ENCODE data around the gene AGRN. TPM values are rescaled to one million over a fixed set of nuclear protein-coding genes. Genes with fewer than 3 reads are reported as not detected.
"Not testable (repeated sequence)": the region's sequence is repeated elsewhere in the genome, so short reads cannot be mapped to it uniquely, and the experiment has no call there.

Gene AGRN
- 10 to 100 TPM; 12.1 to 12.5 TPM for total RNA-seq

DNA sequence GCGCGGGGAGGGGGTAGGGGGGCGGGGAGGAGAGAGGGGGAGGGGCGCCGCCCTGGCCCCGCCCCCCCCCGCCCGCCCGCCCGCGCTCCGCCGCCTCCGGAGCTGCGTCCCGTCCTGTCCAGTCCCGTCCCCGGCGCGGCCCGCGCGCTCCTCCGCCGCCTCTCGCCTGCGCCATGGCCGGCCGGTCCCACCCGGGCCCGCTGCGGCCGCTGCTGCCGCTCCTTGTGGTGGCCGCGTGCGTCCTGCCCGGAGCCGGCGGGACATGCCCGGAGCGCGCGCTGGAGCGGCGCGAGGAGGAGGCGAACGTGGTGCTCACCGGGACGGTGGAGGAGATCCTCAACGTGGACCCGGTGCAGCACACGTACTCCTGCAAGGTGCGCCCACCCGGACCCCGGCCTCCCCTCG is at the start of gene AGRN:
Gene AGRN (plus strand): TSS at position 121 of the 405 bp plus-strand sequence. CDS start 53 bp downstream, at position 174.
- POLR2A ChIA-PET, result no interaction called here

GRCh38 chr1:970242-970972 is 49.5 kb upstream of the AGRN start:
- POLR2A ChIA-PET, result no interaction called here
- CTCF ChIA-PET, result interaction anchor here (1.1 to 2.7 kb wide), 3 partner anchors 13 to 66 kb away, joined by 3 to 7 read pairs (median 3); no protein-coding TSS in a partner anchor

More for the DNA sequence above, at the start of gene AGRN:
- CTCF ChIA-PET, result interaction anchor here (1.0 to 4.4 kb wide), 6 partner anchors 12 to 271 kb away, joined by 3 to 13 read pairs (median 4); no protein-coding TSS in a partner anchor

DNA sequence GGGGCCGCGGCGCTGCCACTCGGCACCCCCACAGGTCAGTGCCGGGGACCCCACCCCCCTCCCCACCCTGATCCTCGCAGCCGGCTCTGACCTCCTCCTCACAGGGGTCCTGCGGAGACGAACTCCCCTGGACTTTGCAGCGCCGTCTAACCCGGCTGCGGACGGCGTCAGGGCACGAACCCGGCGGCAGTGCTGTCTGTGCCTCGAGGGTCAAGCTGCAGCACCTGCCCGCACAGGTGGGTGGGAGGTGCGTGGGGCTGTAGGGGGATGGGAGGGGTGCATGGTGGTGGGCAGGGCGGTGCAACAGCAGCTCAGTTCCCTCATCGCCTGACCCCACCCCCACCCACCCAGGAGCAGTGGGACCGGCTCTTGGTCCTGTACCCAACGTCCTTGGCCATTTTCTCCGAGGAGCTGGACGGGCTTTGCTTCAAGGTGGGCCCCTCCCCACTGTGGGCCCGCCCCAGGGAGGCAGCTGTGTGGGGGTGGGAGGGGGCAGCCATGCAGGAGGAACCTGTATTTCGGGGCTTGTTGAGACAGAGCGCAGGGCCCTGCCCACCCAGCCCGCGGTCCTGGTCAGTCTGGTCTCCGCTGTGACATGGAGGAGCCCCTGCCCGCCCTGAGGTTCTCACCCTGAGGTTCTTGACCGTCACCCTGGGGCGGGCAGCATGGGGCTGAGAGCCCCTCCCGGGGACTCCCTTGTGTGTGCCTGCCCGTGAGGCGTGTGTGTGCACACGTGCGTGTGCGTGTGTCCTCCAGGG is 48.8 kb upstream of the AGRN start:
- ChIA-PET POLR2A (no interaction called here), CTCF (interaction anchor here (1.1 to 2.7 kb wide), 3 partner anchors 13 to 66 kb away, joined by 3 to 7 read pairs (median 3); no protein-coding TSS in a partner anchor)

- ChIA-PET POLR2A (no interaction called here), CTCF (interaction anchor here (1.5 to 2.7 kb wide), 2 partner anchors 12 to 67 kb away, joined by 3 to 7 read pairs; no protein-coding TSS in a partner anchor)
Observed at GRCh38 chr1:971751-972506, 48.0 kb upstream of the AGRN start.

DNA sequence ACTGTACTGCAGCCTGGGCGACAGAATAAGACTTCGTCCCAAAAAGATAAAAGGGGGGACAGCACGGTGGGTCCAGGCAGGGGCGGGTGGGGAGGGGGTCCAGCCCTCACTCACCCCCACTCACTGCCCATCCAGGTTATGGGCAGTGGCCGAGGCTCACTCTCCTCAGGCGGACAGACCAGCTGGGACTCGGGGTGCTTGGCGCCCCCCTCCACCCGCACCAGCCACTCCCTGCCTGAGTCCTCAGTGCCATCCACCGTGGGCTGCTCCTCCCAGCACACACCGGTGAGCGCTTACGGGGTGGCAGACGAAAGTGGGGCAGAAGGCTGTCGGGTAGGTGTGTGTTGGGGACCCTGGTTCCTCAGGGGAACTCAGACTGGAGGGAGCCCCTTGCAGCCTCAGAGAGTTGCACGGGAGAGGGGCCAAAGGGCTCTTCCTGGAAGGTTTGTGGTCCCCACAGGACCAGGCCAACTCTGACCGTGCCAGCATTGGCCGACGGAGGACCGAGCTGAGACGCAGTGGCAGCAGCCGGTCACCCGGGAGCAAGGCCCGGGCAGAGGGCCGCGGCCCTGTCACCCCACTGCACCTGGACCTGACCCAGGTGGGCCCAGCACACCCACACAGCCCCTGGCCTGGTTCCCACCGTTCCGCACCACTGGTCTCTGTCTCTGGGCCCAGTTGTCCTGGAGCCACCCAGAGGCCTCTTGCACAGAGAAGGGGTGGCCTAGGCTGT is 47.0 kb upstream of the AGRN start:
- CTCF ChIA-PET, result interaction anchor here (2.7 kb wide), 1 partner anchor 11 kb away, joined by 7 read pairs; no protein-coding TSS in a partner anchor

GRCh38 chr1:973459-974292 is 46.2 kb upstream of the AGRN start:
- POLR2A ChIA-PET, result no interaction called here
- CTCF ChIA-PET, result no interaction called here

More for the DNA sequence above, 47.0 kb upstream of the AGRN start:
- POLR2A ChIA-PET, result no interaction called here

DNA sequence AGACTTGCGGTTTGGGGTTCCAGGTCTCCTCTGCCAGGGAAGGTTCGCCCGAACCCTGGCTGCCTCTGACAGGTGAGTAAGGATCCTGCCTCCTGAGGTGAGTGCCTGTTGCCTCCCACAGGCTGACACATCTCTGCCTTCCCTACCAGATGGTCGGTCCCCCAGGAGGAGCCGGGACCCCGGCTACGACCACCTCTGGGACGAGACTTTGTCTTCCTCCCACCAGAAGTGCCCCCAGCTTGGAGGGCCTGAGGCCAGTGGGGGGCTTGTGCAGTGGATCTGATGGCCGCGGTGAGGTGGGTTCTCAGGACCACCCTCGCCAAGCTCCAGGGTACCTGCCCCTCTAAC is 45.7 kb upstream of the AGRN start:
- POLR2A ChIA-PET, result no interaction called here

GRCh38 chr1:974687-975328 is 45.1 kb upstream of the AGRN start:
- POLR2A ChIA-PET, result no interaction called here

More for the DNA sequence above, 45.7 kb upstream of the AGRN start:
- CTCF ChIA-PET, result no interaction called here

DNA sequence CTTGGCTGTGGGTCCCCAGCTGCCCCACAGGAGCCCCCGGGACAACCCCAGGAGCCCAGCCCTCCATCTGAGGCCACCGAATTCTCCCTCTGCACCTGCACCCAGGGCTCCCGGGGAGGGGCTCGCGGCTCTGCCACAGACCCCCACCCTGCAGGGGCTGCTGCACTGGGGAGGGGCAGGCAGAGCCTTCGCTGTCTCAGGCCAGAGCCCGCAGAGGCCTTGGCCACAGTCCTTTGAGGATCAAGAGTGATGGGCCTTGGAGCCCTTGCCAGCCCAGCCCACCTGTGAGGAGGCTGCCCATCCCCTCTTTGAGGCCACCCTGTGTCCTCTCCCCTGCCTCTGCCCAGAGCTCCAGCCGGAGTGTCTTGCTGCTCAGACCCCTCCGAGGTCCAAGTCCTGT is 44.6 kb upstream of the AGRN start:
- POLR2A ChIA-PET, result no interaction called here
- CTCF ChIA-PET, result interaction anchor here (0.7 to 1.8 kb wide), 3 partner anchors 9 to 71 kb away, joined by 3 to 8 read pairs (median 5); no protein-coding TSS in a partner anchor

More at GRCh38 chr1:974687-975328, 45.1 kb upstream of the AGRN start:
- CTCF ChIA-PET, result interaction anchor here (1.8 kb wide), 1 partner anchor 70 kb away, joined by 5 read pairs; no protein-coding TSS in a partner anchor

DNA sequence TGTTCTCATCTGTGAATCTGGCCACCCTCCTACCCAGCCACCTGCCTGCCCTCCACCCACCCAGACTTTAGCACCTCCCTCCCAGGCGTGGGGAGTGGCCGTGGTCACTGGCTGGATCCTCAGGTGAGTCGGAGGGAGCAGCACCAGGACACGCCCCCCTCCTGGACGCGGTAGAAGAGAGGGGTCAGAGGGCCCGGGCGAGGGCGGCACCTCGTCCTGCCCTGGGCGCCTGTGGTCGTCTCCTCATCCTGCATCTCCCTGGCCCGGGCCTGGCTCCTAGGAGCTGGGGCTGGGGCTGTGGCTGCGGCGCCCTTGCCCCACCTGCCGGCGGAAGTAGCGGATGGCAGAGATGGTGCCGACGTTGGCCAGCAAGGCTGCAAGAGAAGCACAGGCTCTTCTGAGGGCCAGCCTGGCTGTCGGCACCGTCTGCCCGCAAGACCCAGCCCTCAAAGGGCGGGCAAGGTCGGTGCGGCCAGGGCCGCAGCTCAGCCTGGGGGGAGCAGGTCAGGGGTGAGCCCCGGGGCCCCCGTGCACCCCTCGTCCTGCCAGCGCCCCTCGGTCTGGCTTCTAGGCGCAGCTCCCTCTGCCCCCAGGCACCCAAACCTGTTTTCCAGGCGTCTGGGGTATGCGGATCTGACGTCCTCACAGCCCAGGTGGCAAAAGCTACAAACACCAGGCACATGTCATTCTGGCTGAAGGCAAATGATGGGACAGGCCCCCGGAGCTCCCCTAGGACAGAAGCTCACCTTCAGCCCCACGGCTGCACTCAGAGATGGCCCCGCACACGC is 43.8 kb upstream of the AGRN start:
- ChIA-PET CTCF (interaction anchor here (0.7 to 1.8 kb wide), 5 partner anchors 8 to 72 kb away, joined by 3 to 8 read pairs (median 4); no protein-coding TSS in a partner anchor), POLR2A (no interaction called here)

- POLR2A ChIA-PET, result not testable (repeated sequence)
Observed at GRCh38 chr1:976791-977190, 43.1 kb upstream of the AGRN start.

DNA sequence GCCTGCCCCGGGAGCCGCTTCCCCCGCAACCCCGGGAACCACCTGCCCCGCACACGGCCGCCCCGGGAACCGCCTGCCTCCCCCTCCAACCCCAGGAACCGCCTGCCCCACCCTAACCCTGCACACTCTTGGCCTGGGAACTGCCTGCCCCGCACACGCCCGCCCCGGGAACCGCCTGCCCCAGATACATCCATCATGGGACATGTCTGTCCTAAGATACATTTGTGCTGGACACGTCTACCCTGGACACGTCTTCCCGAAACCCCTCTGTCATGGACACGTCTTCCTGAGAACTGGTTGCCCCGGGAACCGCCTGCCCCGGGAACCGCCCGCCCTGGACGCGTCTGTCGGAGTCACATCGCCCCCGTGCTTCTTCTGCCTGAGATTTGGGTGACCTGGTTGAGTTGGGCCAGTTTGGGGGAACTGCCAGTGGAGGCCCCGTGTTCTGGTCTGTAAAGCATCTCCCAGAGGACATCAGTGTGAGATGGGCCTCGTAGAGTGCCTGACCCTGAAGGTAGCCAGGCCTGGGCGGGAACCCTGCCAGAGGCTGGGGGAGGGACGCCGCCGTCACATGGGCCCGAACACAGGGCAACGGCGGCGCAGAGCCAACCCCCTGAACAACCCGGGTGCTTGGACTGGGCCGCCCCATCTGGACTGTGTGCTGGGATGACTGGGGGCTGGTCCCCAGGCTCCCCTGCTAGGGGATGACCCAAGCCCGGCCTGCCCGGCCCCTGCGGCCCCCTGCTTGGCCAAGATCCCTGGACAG is 41.7 kb upstream of the AGRN start:
- POLR2A ChIA-PET, result no interaction called here
- CTCF ChIA-PET, result no interaction called here

More at GRCh38 chr1:976791-977190, 43.1 kb upstream of the AGRN start:
- CTCF ChIA-PET, result interaction anchor here (1.1 to 1.8 kb wide), 3 partner anchors 10 to 72 kb away, joined by 3 to 5 read pairs (median 4); no protein-coding TSS in a partner anchor

GRCh38 chr1:978835-979743 is 40.8 kb upstream of the AGRN start:
- ChIA-PET CTCF (no interaction called here), POLR2A (interaction anchor here (0.7 kb wide), 1 partner anchor 35 kb away, joined by 3 read pairs; no protein-coding TSS in a partner anchor)

DNA sequence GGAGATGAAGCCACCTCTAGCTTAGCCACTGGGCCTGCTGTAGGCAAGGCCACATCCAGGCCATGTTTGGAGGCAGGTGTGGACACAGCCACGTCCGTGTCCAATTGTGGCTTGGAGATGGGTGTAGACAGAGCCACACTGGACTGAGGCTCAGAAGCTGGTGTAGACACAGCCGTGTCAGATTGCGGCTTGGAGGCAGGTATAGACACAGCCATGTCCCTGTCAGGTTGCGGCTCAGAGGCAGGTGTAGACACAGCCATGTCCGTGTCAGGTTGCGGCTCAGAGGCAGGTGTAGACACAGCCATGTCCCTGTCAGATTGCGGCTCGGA is 40.2 kb upstream of the AGRN start:
- POLR2A ChIA-PET, result interaction anchor here (0.7 kb wide), 1 partner anchor 36 kb away, joined by 3 read pairs; no protein-coding TSS in a partner anchor
- CTCF ChIA-PET, result no interaction called here

- ChIA-PET POLR2A (no interaction called here), CTCF (no interaction called here)
Observed at GRCh38 chr1:980137-980571, 39.8 kb upstream of the AGRN start.

All from activated CD8-positive, alpha-beta memory T cell treated with anti-CD3 and anti-CD28 coated beads for 36 hours (primary cell).